Mammary epithelial cell (primary cell): ENCODE results near the gene RNF214.

Experiments
- CTCF ChIP-seq, 2 donors: IDR thresholded peaks in 1 of 2; conservative IDR thresholded peaks in 1 of 2; 2 replicates each; pipeline ENCODE4 v1.5.1; 2011 to 2012; ENCODE audit warnings: inconsistent platforms in 2 of 2, low read length in 2 of 2, mild to moderate bottlenecking in 2 of 2, control low read depth in 1 of 2, low read depth in 1 of 2; ENCODE audit not compliant: insufficient read depth in 1 of 2; ENCODE audit errors: extremely low read depth in 1 of 2
- EZH2 ChIP-seq: IDR thresholded peaks from 2 replicates; pipeline ENCODE4 v1.6.1; 2012; ENCODE audit warnings: low read length, inconsistent platforms, borderline replicate concordance

DNA sequence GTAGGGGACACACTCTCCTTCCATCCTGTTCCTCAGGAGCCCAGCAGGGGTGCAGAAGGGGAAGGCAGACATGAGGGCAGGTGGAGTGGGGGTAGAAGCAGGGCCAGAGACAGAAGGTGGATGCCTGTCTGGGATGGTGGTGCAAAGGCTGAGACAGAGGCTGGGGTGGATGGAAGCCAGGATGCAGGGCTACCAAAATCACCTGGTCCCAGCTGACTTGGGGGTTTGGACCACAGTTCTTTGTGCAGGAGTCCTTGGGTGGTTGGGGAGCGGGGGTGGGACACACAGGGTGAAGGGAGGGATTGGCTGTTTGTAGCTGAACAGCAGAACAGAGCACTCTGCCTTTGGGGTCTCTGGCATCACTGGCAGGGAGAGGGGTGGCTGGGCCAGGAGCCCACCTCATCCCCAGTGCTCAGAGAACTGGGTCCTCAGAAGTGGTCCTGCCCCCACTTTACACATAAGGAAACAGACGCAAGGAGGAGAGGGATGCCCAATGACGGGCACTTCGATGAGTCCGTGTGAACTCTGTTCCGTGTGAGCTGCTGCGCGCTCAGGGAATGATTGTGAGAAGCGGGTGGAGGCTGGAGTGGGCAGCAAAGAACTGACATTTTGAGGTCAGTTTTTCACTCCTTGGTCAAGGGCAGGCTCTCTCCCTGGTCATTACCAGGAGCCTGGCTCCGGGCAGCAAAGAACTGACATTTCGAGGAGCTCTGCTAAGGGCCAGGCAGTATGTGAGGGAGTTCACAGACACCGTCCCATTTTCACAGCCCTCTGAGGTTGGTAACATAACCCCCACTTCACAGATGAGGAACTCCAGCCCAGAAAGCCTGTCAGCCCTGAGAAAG, 31.4 kb upstream of the RNF214 start:
- no peak for TF ChIP-seq CTCF (conservative IDR thresholded peaks at IDR 0.05 in 1 of 2, IDR thresholded peaks at IDR 0.05 in 1 of 2; ENCODE audit: extremely low read depth in 1 of 2, insufficient read depth in 1 of 2, low read depth in 1 of 2, low read length in 2 of 2)
- no peak for TF ChIP-seq EZH2
